HG02798 (cell line): ENCODE data around the gene IVD.
A peak's percentile ranks its signal among the peaks of the same experiment; 100 is the strongest.

Source experiments
- ATAC-seq: cut with Tn5 transposase; IDR thresholded peaks from one replicate; pipeline ENCODE4 v1.9.1; 2021; ENCODE audit warnings: mild to moderate bottlenecking; ENCODE audit not compliant: unreplicated experiment, poor library complexity

IVD gene

GRCh38 chr15:40412095-40412759 lies 6.6 kb downstream of the IVD start:
- ATAC-seq, result no peak

- ATAC-seq, result no peak
Observed at GRCh38 chr15:40413036-40413435, 7.4 kb downstream of the IVD start.

- ATAC-seq, result no peak
Observed at GRCh38 chr15:40414816-40415215, 9.2 kb downstream of the IVD start.

- ATAC-seq, result no peak
Observed at GRCh38 chr15:40415226-40415625, 9.6 kb downstream of the IVD start.

- ATAC-seq, result no peak
Observed at GRCh38 chr15:40416056-40416455, 10.5 kb downstream of the IVD start.

- ATAC-seq, result no peak
Observed at GRCh38 chr15:40418126-40418525, 12.5 kb downstream of the IVD start.

GRCh38 chr15:40420071-40420713 lies 14.6 kb downstream of the IVD start:
- no peak for ATAC-seq

GRCh38 chr15:40420793-40421192 lies 15.2 kb downstream of the IVD start:
- no peak for ATAC-seq

GRCh38 chr15:40421246-40422157 lies 15.9 kb downstream of the IVD start:
- ATAC-seq, result peak; percentile 76

- no peak for ATAC-seq
Observed at GRCh38 chr15:40424483-40425115, 19.0 kb downstream of the IVD start.

GRCh38 chr15:40425681-40426080 lies 20.1 kb downstream of the IVD start:
- no peak for ATAC-seq

GRCh38 chr15:40427188-40427587 lies 21.6 kb downstream of the IVD start:
- no peak for ATAC-seq

- ATAC-seq, result no peak
Observed at GRCh38 chr15:40428185-40428584, 22.6 kb downstream of the IVD start.

GRCh38 chr15:40429068-40429710 lies 23.6 kb downstream of the IVD start:
- no peak for ATAC-seq

GRCh38 chr15:40430271-40430805 lies 24.7 kb downstream of the IVD start:
- ATAC-seq, result no peak

GRCh38 chr15:40435023-40435709 lies 29.6 kb downstream of the IVD start:
- ATAC-seq, result no peak

GRCh38 chr15:40435710-40436089 lies 30.1 kb downstream of the IVD start:
- no peak for ATAC-seq

- no peak for ATAC-seq
Observed at GRCh38 chr15:40436116-40436891, 30.7 kb downstream of the IVD start.
